ENCODE results near the gene PLCD4.

PLCD4 gene

GRCh38 chr2:218607436-218608115, at the start of gene PLCD4:
TSS of gene PLCD4 (plus strand) at chr2:218607899. CDS start at chr2:218615740, 7,841 bp downstream.
- no peak for DNase-seq

GRCh38 chr2:218557941-218558340, 49.8 kb upstream of the PLCD4 start:
- no peak for DNase-seq

GRCh38 chr2:218558986-218559385, 48.7 kb upstream of the PLCD4 start:
- DNase-seq, result no peak

- no peak for DNase-seq
These were observed 43.6 kb upstream of the PLCD4 start for GRCh38 chr2:218564056-218564455.

- DNase-seq, result no peak
These were observed 41.4 kb upstream of the PLCD4 start for GRCh38 chr2:218566296-218566695.

- peak; percentile 72 to 73 for DNase-seq
These were observed 39.9 kb upstream of the PLCD4 start for GRCh38 chr2:218567797-218568189.

- DNase-seq, result peak; percentile 100
These were observed 39.3 kb upstream of the PLCD4 start, which contains the start of the genes CNOT9 and USP37 for GRCh38 chr2:218568190-218569037. TSS of gene CNOT9 (plus strand) at chr2:218568839. CDS start at chr2:218568955, 116 bp downstream. TSS of gene USP37 (minus strand) at chr2:218568351. CDS start at chr2:218558653, 9,698 bp downstream.

- peak; percentile 51 to 52 for DNase-seq
These were observed 38.7 kb upstream of the PLCD4 start for GRCh38 chr2:218569038-218569431.

GRCh38 chr2:218569661-218570500, 37.8 kb upstream of the PLCD4 start:
- no peak for DNase-seq

- no peak for DNase-seq
These were observed 36.8 kb upstream of the PLCD4 start for GRCh38 chr2:218570850-218571249.

GRCh38 chr2:218576854-218577253, 30.8 kb upstream of the PLCD4 start:
- DNase-seq, result no peak

- no peak for DNase-seq
These were observed 30.0 kb upstream of the PLCD4 start for GRCh38 chr2:218577482-218578220.

GRCh38 chr2:218578272-218578877, 29.3 kb upstream of the PLCD4 start:
- DNase-seq, result no peak

- no peak for DNase-seq
These were observed 25.6 kb upstream of the PLCD4 start for GRCh38 chr2:218582076-218582475.

GRCh38 chr2:218583983-218584850, 23.5 kb upstream of the PLCD4 start:
- DNase-seq, result no peak

- no peak for DNase-seq
These were observed 22.2 kb upstream of the PLCD4 start for GRCh38 chr2:218585541-218585940.

GRCh38 chr2:218605432-218605831, 2.3 kb upstream of the PLCD4 start:
- no peak for DNase-seq

- DNase-seq, result no peak
These were observed 8.2 kb downstream of the PLCD4 start for GRCh38 chr2:218615868-218616315.

GRCh38 chr2:218618102-218618860, 10.6 kb downstream of the PLCD4 start:
- DNase-seq, result no peak

GRCh38 chr2:218621007-218621406, 13.3 kb downstream of the PLCD4 start:
- no peak for DNase-seq

All from activated CD4-positive, alpha-beta T cell treated with anti-CD3 and anti-CD28 coated beads, Interleukin-2, amount 50 U/mL, for 4 hours (primary cell).